ENCODE measurements around the gene CLC. TPM values are rescaled to one million over a fixed set of nuclear protein-coding genes. Genes with fewer than 3 reads are reported as not detected.

The CLC gene
- not detected in 2 replicates for total RNA-seq (ENCODE audit: low replicate concordance)

- Histone ChIP-seq H3K27me3 (no peaks in the 10 kb centered on the region), H3K4me2 (no peak within 1 kb of the TSS), H3K36me3 (no peaks in the 10 kb centered on the region), H3K4me1 (no peaks in the 10 kb centered on the region), H3K9ac (no peak within 1 kb of the TSS), H3K4me3 (no peak within 1 kb of the TSS), H3K9me3 (ENCODE audit: low read depth) (no peaks in the 10 kb centered on the region), H2AFZ (replicated peaks) (no peak within 1 kb of the TSS), H3K79me2 (ENCODE audit: low read depth) (no peaks in the 10 kb centered on the region), H4K20me1 (ENCODE audit: low read depth) (no peaks in the 10 kb centered on the region), H3F3A (ENCODE audit: low read depth) (no peaks in the 10 kb centered on the region), H3K27ac (no peak within 1 kb of the TSS)
- Mint-ChIP-seq H3K27me3 (ENCODE audit: insufficient read depth, low read depth) (peaks cover 6% of the 10 kb centered on the region), H3K4me1 (no peaks in the 10 kb centered on the region), H3K27ac (no peak within 1 kb of the TSS), H3K9me3 (no peaks in the 10 kb centered on the region), H3K4me3 (no peak within 1 kb of the TSS), H3K36me3 (no peaks in the 10 kb centered on the region)
- TF ChIP-seq EZH2 (IDR thresholded peaks at IDR 0.05) (no peak), EZH2phosphoT487 (IDR thresholded peaks at IDR 0.05) (no peak)
- no peak for DNase-seq (ENCODE audit: low spot score)
Measured at GRCh38 chr19:39737891-39738290, at the start of gene CLC. TSS of gene CLC (minus strand) at chr19:39738029. CDS start at chr19:39737952, 77 bp downstream.

- H3K9ac ChIP-seq, result no peak overlapping the region
- H3K4me1 ChIP-seq, result no peaks in the 10 kb centered on the region
- no peak overlapping the region for H3K4me3 ChIP-seq
- H3K36me3 Mint-ChIP-seq, result no peaks in the 10 kb centered on the region
- peaks cover 2% of the 10 kb centered on the region for H3K27me3 Mint-ChIP-seq (ENCODE audit: insufficient read depth, low read depth)
- no peak overlapping the region for H3K4me2 ChIP-seq
- no peaks in the 10 kb centered on the region for H3K79me2 ChIP-seq (ENCODE audit: low read depth)
- no peaks in the 10 kb centered on the region for H3K4me1 Mint-ChIP-seq
- H3K9me3 ChIP-seq (ENCODE audit: low read depth), result no peaks in the 10 kb centered on the region
- no peak overlapping the region for H3K27ac ChIP-seq
- H4K20me1 ChIP-seq (ENCODE audit: low read depth), result no peaks in the 10 kb centered on the region
- no peak for DNase-seq (ENCODE audit: low spot score)
- H3K27ac Mint-ChIP-seq, result no peak overlapping the region
- H2AFZ ChIP-seq (replicated peaks), result no peak overlapping the region
- H3F3A ChIP-seq (ENCODE audit: low read depth), result no peaks in the 10 kb centered on the region
- no peaks in the 10 kb centered on the region for H3K36me3 ChIP-seq
- no peaks in the 10 kb centered on the region for H3K27me3 ChIP-seq
- TF ChIP-seq CTCF (IDR thresholded peaks at IDR 0.05), result no peak
- no peak for TF ChIP-seq EZH2 (IDR thresholded peaks at IDR 0.05)
- no peak for TF ChIP-seq EZH2phosphoT487 (IDR thresholded peaks at IDR 0.05)
- H3K4me3 Mint-ChIP-seq, result no peak overlapping the region
- H3K9me3 Mint-ChIP-seq, result no peaks in the 10 kb centered on the region
Measured at GRCh38 chr19:39780894-39781293, 43.1 kb upstream of the CLC start.

GRCh38 chr19:39778763-39779162 lies 40.9 kb upstream of the CLC start, which contains the start of gene LEUTX:
TSS of gene LEUTX (plus strand) at chr19:39778854. CDS start at chr19:39778921, 67 bp downstream.
- Histone ChIP-seq H2AFZ (replicated peaks) (no peak within 1 kb of the TSS), H3K4me3 (no peak within 1 kb of the TSS), H3K79me2 (ENCODE audit: low read depth) (no peaks in the 10 kb centered on the region), H4K20me1 (ENCODE audit: low read depth) (no peaks in the 10 kb centered on the region), H3K27me3 (no peaks in the 10 kb centered on the region), H3K4me2 (no peak within 1 kb of the TSS), H3K4me1 (no peaks in the 10 kb centered on the region), H3K27ac (no peak within 1 kb of the TSS), H3K9me3 (ENCODE audit: low read depth) (no peaks in the 10 kb centered on the region), H3K36me3 (no peaks in the 10 kb centered on the region), H3F3A (ENCODE audit: low read depth) (no peaks in the 10 kb centered on the region), H3K9ac (no peak within 1 kb of the TSS)
- H3K9me3 Mint-ChIP-seq, result no peaks in the 10 kb centered on the region
- no peak for TF ChIP-seq EZH2 (IDR thresholded peaks at IDR 0.05)
- no peak for TF ChIP-seq CTCF (IDR thresholded peaks at IDR 0.05)
- TF ChIP-seq EZH2phosphoT487 (IDR thresholded peaks at IDR 0.05), result no peak
- H3K4me3 Mint-ChIP-seq, result no peak within 1 kb of the TSS
- no peak within 1 kb of the TSS for H3K27ac Mint-ChIP-seq
- no peaks in the 10 kb centered on the region for H3K4me1 Mint-ChIP-seq
- no peak for DNase-seq (ENCODE audit: low spot score)
- no peaks in the 10 kb centered on the region for H3K36me3 Mint-ChIP-seq
- peaks cover 4% of the 10 kb centered on the region for H3K27me3 Mint-ChIP-seq (ENCODE audit: insufficient read depth, low read depth)

GRCh38 chr19:39768786-39769185 lies 31.0 kb upstream of the CLC start:
- Mint-ChIP-seq H3K36me3 (no peaks in the 10 kb centered on the region), H3K9me3 (peaks cover 4% of the 10 kb centered on the region), H3K4me1 (peaks cover 8% of the 10 kb centered on the region), H3K27ac (no peak overlapping the region), H3K4me3 (no peak overlapping the region), H3K27me3 (ENCODE audit: insufficient read depth, low read depth) (peaks cover 14% of the 10 kb centered on the region)
- H3K4me3 ChIP-seq, result no peak overlapping the region
- H3K79me2 ChIP-seq (ENCODE audit: low read depth), result no peaks in the 10 kb centered on the region
- peaks cover 4% of the 10 kb centered on the region for H3K4me1 ChIP-seq
- peaks cover 8% of the 10 kb centered on the region for H3F3A ChIP-seq (ENCODE audit: low read depth)
- H3K36me3 ChIP-seq, result no peaks in the 10 kb centered on the region
- DNase-seq (ENCODE audit: low spot score), result peak; percentile 4
- no peak overlapping the region for H3K4me2 ChIP-seq
- TF ChIP-seq CTCF (IDR thresholded peaks at IDR 0.05) (no peak), EZH2phosphoT487 (IDR thresholded peaks at IDR 0.05) (no peak), EZH2 (IDR thresholded peaks at IDR 0.05) (no peak)
- H3K27ac ChIP-seq, result no peak overlapping the region
- H3K27me3 ChIP-seq, result no peaks in the 10 kb centered on the region
- H4K20me1 ChIP-seq (ENCODE audit: low read depth), result no peaks in the 10 kb centered on the region
- H3K9ac ChIP-seq, result no peak overlapping the region
- no peaks in the 10 kb centered on the region for H3K9me3 ChIP-seq (ENCODE audit: low read depth)
- no peak overlapping the region for H2AFZ ChIP-seq (replicated peaks)
